PC-9 (cell line): ENCODE data around the gene GRHL1. TPM values are rescaled to one million over a fixed set of nuclear protein-coding genes. Genes with fewer than 3 reads are reported as not detected.

Experiments used
- BruUV-seq: library from RNA; stranded (reverse); fragments of 400-500 nt; replicated peaks from 2 replicates; lab custom pipeline; 2021; lab: Mats Ljungman, UMichigan
- CTCF ChIA-PET: fragments of 300-600 bp; sonication (Branson Sonifier 250); formaldehyde crosslinking; loops from one replicate; lab custom pipeline; 2022; ENCODE audit warnings: antibody characterized with exemption; lab: Charles Lee
- POLR2A ChIA-PET: fragments of 300-600 bp; sonication (Branson Sonifier 250); formaldehyde crosslinking; loops from one replicate; lab custom pipeline; 2022; ENCODE audit warnings: antibody characterized with exemption; ENCODE audit not compliant: unreplicated experiment; lab: Charles Lee
- DNase-seq, 2 experiments: peaks; one replicate each; pipeline versions ENCODE4 v3.0.0 to v3.0.0-alpha.2; 2015 to 2022; ENCODE audit warnings: mixed read lengths in 1 of 2
- H2AFZ ChIP-seq: fragments of 200-600 bp; sonication (generic); 2 replicates; pipeline ENCODE4 v1.8.1; 2017; ENCODE audit warnings: antibody characterized with exemption
- H3F3A ChIP-seq: fragments of 200-600 bp; sonication (generic); 2 replicates; pipeline ENCODE4 v1.8.1; 2017; ENCODE audit warnings: antibody characterized with exemption, mild to moderate bottlenecking, low read depth; ENCODE audit not compliant: insufficient read depth
- H3K27ac ChIP-seq: fragments of 200-600 bp; sonication (generic); 2 replicates; pipeline ENCODE4 v1.6.1; 2016; ENCODE audit warnings: mixed run types
- H3K27me3 ChIP-seq: fragments of 200-600 bp; sonication (generic); 2 replicates; pipeline ENCODE4 v1.6.1; 2016; ENCODE audit warnings: low read depth, mixed run types; ENCODE audit not compliant: insufficient read depth
- H3K36me3 ChIP-seq: fragments of 200-600 bp; sonication (generic); 2 replicates; pipeline ENCODE4 v1.6.1; 2016; ENCODE audit warnings: low read depth, mixed run types
- H3K4me1 ChIP-seq: fragments of 200-600 bp; sonication (generic); replicated peaks from 2 replicates; pipeline ENCODE4 v1.6.1; 2016; ENCODE audit warnings: mixed run types; ENCODE audit not compliant: insufficient read depth
- H3K4me2 ChIP-seq: fragments of 200-600 bp; sonication (generic); 2 replicates; pipeline ENCODE4 v1.6.1; 2017; ENCODE audit warnings: mixed run types
- H3K4me3 ChIP-seq: fragments of 200-600 bp; sonication (generic); 2 replicates; pipeline ENCODE4 v1.6.1; 2016; ENCODE audit warnings: mixed run types
- H3K79me2 ChIP-seq: fragments of 200-600 bp; sonication (generic); 2 replicates; pipeline ENCODE4 v1.6.1; 2017; ENCODE audit warnings: low read depth, mixed run types
- H3K9me2 ChIP-seq: fragments of 200-600 bp; sonication (generic); 2 replicates; pipeline ENCODE4 v1.8.1; 2017; ENCODE audit warnings: mild to moderate bottlenecking; ENCODE audit not compliant: insufficient read depth
- H3K9me3 ChIP-seq: fragments of 200-600 bp; sonication (generic); 2 replicates; pipeline ENCODE4 v1.8.1; 2016; ENCODE audit warnings: low read depth; ENCODE audit not compliant: insufficient read depth
- H4K20me1 ChIP-seq: fragments of 200-600 bp; sonication (generic); 2 replicates; pipeline ENCODE4 v1.8.1; 2017; ENCODE audit not compliant: insufficient read depth
- CTCF ChIP-seq: fragments of 200-600 bp; sonication (generic); conservative IDR thresholded peaks from 2 replicates; pipeline ENCODE4 v1.6.1; 2017; ENCODE audit warnings: mixed run types, antibody characterized with exemption, mild to moderate bottlenecking, moderate library complexity
- EZH2 ChIP-seq: fragments of 200-600 bp; sonication (generic); IDR thresholded peaks from 2 replicates; pipeline ENCODE4 v1.8.0; 2017; ENCODE audit warnings: antibody characterized with exemption, low read depth
- intact Hi-C: fragments of 100-400 bp; cut with micrococcal nuclease; formaldehyde crosslinking; loops from one replicate; pipeline ENCODE4 v1.10.0; 2022; ENCODE audit not compliant: unreplicated experiment
- total RNA-seq: library from RNA; stranded (reverse); gene quantifications from 2 replicates; pipeline ENCODE4 v1.2.3, GENCODE V29; 2021

Gene GRHL1
- total RNA-seq, 1 experiment from 2014 or later: 10.6 TPM

DNA sequence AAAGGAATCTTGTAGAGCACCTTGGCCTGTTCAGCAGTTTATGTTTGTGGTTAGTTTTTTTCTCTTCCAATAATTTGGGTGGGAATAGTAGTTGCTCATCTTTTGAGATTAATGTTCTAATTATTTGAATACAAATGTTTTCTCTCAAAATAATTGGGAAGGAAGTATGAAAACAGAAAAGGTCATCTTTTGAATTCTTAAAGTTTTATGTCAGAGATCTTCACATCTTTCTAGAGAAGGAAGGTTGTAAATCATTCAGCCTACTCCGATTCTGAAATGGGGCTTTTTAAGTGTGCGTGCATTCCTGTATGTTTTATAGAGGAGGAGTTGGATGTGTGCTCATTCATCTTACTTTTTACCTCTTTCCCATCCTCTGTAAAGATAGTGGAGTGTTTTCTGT, 29.0 kb downstream of the GRHL1 start:
- Histone ChIP-seq H3K36me3 (peaks cover 16% of the 10 kb centered on the region), H4K20me1 (no peaks in the 10 kb centered on the region), H3K9me3 (no peaks in the 10 kb centered on the region), H3K9me2 (no peaks in the 10 kb centered on the region), H3K79me2 (0 out of 2 replicates have a peak, but pooled peaks cover 3% of the 10 kb centered on the region), H2AFZ (no peak overlapping the region), H3K4me1 (peaks cover 23% of the 10 kb centered on the region), H3K27ac (no peak overlapping the region), H3K4me2 (no peak overlapping the region), H3K27me3 (no peaks in the 10 kb centered on the region), H3F3A (peaks cover 35% of the 10 kb centered on the region), H3K4me3 (no peak overlapping the region)
- intact Hi-C loops: no loop called here
- TF ChIP-seq CTCF (no peak), EZH2 (no peak)
- ChIA-PET POLR2A (no interaction called here), CTCF (interaction anchor here (0.6 kb wide), 1 partner anchor 117 kb away, joined by 3 read pairs; no protein-coding TSS in a partner anchor)
- BruUV-seq: no TSS peak
- DNase-seq: no peak

GRCh38 chr2:9981655-9982054, 30.2 kb downstream of the GRHL1 start:
- 0 out of 2 replicates have a peak, but pooled peaks cover 3% of the 10 kb centered on the region for H3K79me2 ChIP-seq
- TF ChIP-seq CTCF (no peak), EZH2 (no peak)
- ChIA-PET CTCF (no interaction called here), POLR2A (interaction anchor here (0.7 kb wide), 1 partner anchor 839 kb away, joined by 3 read pairs; no protein-coding TSS in a partner anchor)
- intact Hi-C loops: no loop called here
- no peak for DNase-seq
- H3K9me3 ChIP-seq: no peaks in the 10 kb centered on the region
- no peak overlapping the region for H2AFZ ChIP-seq
- H3K4me3 ChIP-seq: no peak overlapping the region
- H3K27ac ChIP-seq: no peak overlapping the region
- H4K20me1 ChIP-seq: no peaks in the 10 kb centered on the region
- no peaks in the 10 kb centered on the region for H3K27me3 ChIP-seq
- no peaks in the 10 kb centered on the region for H3K9me2 ChIP-seq
- no TSS peak for BruUV-seq
- peaks cover 18% of the 10 kb centered on the region for H3K36me3 ChIP-seq
- H3K4me2 ChIP-seq: no peak overlapping the region
- H3K4me1 ChIP-seq: peaks cover 12% of the 10 kb centered on the region
- H3F3A ChIP-seq: peaks cover 31% of the 10 kb centered on the region

- no peak for DNase-seq
- no peaks in the 10 kb centered on the region for H3K27me3 ChIP-seq
- ChIA-PET CTCF (interaction anchor here (0.6 kb wide), 1 partner anchor 913 kb away, joined by 4 read pairs; no protein-coding TSS in a partner anchor), POLR2A (no interaction called here)
- H3F3A ChIP-seq: peaks cover 26% of the 10 kb centered on the region
- H3K4me3 ChIP-seq: no peak overlapping the region
- no peak overlapping the region for H3K27ac ChIP-seq
- intact Hi-C loops: no loop called here
- H3K9me2 ChIP-seq: no peaks in the 10 kb centered on the region
- no peaks in the 10 kb centered on the region for H3K79me2 ChIP-seq
- H3K36me3 ChIP-seq: peaks cover 19% of the 10 kb centered on the region
- BruUV-seq: no TSS peak
- H3K9me3 ChIP-seq: no peaks in the 10 kb centered on the region
- H2AFZ ChIP-seq: no peak overlapping the region
- H3K4me2 ChIP-seq: no peak overlapping the region
- TF ChIP-seq EZH2 (no peak), CTCF (no peak)
- no peaks in the 10 kb centered on the region for H4K20me1 ChIP-seq
- H3K4me1 ChIP-seq: peaks cover 10% of the 10 kb centered on the region
These were observed 30.8 kb downstream of the GRHL1 start for GRCh38 chr2:9982248-9982647.
